Type B pancreatic cell (in vitro differentiated cells): Measurements from ENCODE around the gene DCHS2. TPM values are rescaled to one million over a fixed set of nuclear protein-coding genes. Genes with fewer than 3 reads are reported as not detected.
A peak's percentile ranks its signal among the peaks of the same experiment; 100 is the strongest.

Experiments
- DNase-seq: peaks from one replicate; pipeline ENCODE4 v3.0.0; 2021; ENCODE audit warnings: mixed read lengths; ENCODE audit not compliant: unreplicated experiment; ENCODE audit errors: extremely low spot score
- H3K27ac Mint-ChIP-seq: 2 replicates; pipeline ENCODE4 v1.8.0; 2021; ENCODE audit warnings: mild to moderate bottlenecking, mixed read lengths
- H3K27me3 Mint-ChIP-seq: 2 replicates; pipeline ENCODE4 v1.8.0; 2021; ENCODE audit warnings: mixed read lengths
- H3K36me3 Mint-ChIP-seq: 2 replicates; pipeline ENCODE4 v1.8.0; 2021; ENCODE audit warnings: mixed read lengths
- H3K4me1 Mint-ChIP-seq: one replicate; pipeline ENCODE4 v1.8.0; 2021; ENCODE audit warnings: mixed read lengths; ENCODE audit not compliant: unreplicated experiment
- H3K4me3 Mint-ChIP-seq: 2 replicates; pipeline ENCODE4 v1.8.0; 2021; ENCODE audit warnings: mild to moderate bottlenecking, mixed read lengths
- H3K9me3 Mint-ChIP-seq: 2 replicates; pipeline ENCODE4 v1.8.0; 2021; ENCODE audit warnings: mixed read lengths
- CTCF ChIP-seq: fragments of 200-600 bp; sonication (generic); conservative IDR thresholded peaks from 2 replicates; pipeline ENCODE4 v1.5.0; 2021; ENCODE audit warnings: antibody characterized with exemption, mild to moderate bottlenecking
- total RNA-seq: library from RNA; stranded (reverse); gene quantifications from 2 replicates; pipeline ENCODE4 v1.2.1, GENCODE V29; 2021; ENCODE audit warnings: low replicate concordance

Gene DCHS2
- total RNA-seq, 1 donor from 2014 or later: 1.8 TPM

GRCh38 chr4:154425514-154425913 is 66.1 kb downstream of the DCHS2 start:
- no peaks in the 10 kb centered on the region for H3K9me3 Mint-ChIP-seq
- DNase-seq: no peak
- TF ChIP-seq CTCF: no peak

GRCh38 chr4:154424810-154425484 is 66.7 kb downstream of the DCHS2 start:
- H3K9me3 Mint-ChIP-seq: no peaks in the 10 kb centered on the region
- H3K4me1 Mint-ChIP-seq: peaks cover 15% of the 10 kb centered on the region
- H3K4me3 Mint-ChIP-seq: no peak overlapping the region
- H3K36me3 Mint-ChIP-seq: no peaks in the 10 kb centered on the region
- peaks cover 63% of the 10 kb centered on the region for H3K27me3 Mint-ChIP-seq
- DNase-seq: no peak
- no peak for TF ChIP-seq CTCF
- H3K27ac Mint-ChIP-seq: no peak overlapping the region

More at GRCh38 chr4:154425514-154425913, 66.1 kb downstream of the DCHS2 start:
- peaks cover 15% of the 10 kb centered on the region for H3K4me1 Mint-ChIP-seq
- no peaks in the 10 kb centered on the region for H3K36me3 Mint-ChIP-seq
- no peak overlapping the region for H3K4me3 Mint-ChIP-seq
- H3K27ac Mint-ChIP-seq: no peak overlapping the region
- peaks cover 63% of the 10 kb centered on the region for H3K27me3 Mint-ChIP-seq

GRCh38 chr4:154422152-154422551 is 69.4 kb downstream of the DCHS2 start:
- H3K4me3 Mint-ChIP-seq: no peak overlapping the region
- DNase-seq: no peak
- H3K4me1 Mint-ChIP-seq: peaks cover 15% of the 10 kb centered on the region
- no peak overlapping the region for H3K27ac Mint-ChIP-seq
- peaks cover 55% of the 10 kb centered on the region for H3K27me3 Mint-ChIP-seq
- no peaks in the 10 kb centered on the region for H3K9me3 Mint-ChIP-seq
- no peaks in the 10 kb centered on the region for H3K36me3 Mint-ChIP-seq
- no peak for TF ChIP-seq CTCF

- no peak for DNase-seq
- Mint-ChIP-seq H3K9me3 (no peaks in the 10 kb centered on the region), H3K27me3 (peaks cover 60% of the 10 kb centered on the region), H3K27ac (no peak overlapping the region), H3K4me1 (peaks cover 19% of the 10 kb centered on the region), H3K4me3 (no peak overlapping the region), H3K36me3 (no peaks in the 10 kb centered on the region)
- TF ChIP-seq CTCF: no peak
These were observed 70.0 kb downstream of the DCHS2 start for GRCh38 chr4:154421618-154422017.

- Mint-ChIP-seq H3K4me1 (peaks cover 16% of the 10 kb centered on the region), H3K9me3 (no peaks in the 10 kb centered on the region), H3K27me3 (peaks cover 47% of the 10 kb centered on the region), H3K36me3 (no peaks in the 10 kb centered on the region), H3K4me3 (peak overlapping the region; percentile 93), H3K27ac (peak overlapping the region; percentile 33)
- no peak for TF ChIP-seq CTCF
- DNase-seq: no peak
These were observed 74.3 kb downstream of the DCHS2 start for GRCh38 chr4:154417373-154417673.

- H3K27me3 Mint-ChIP-seq: peaks cover 38% of the 10 kb centered on the region
- H3K9me3 Mint-ChIP-seq: no peaks in the 10 kb centered on the region
- peak overlapping the region; percentile 93 for H3K4me3 Mint-ChIP-seq
- DNase-seq: no peak
- peaks cover 16% of the 10 kb centered on the region for H3K4me1 Mint-ChIP-seq
- peak overlapping the region; percentile 73 for H3K27ac Mint-ChIP-seq
- H3K36me3 Mint-ChIP-seq: no peaks in the 10 kb centered on the region
- TF ChIP-seq CTCF: peak; percentile 37
These were observed 75.4 kb downstream of the DCHS2 start for GRCh38 chr4:154416190-154416547.
